MCF 10A (cell line): Measurements from ENCODE around the gene SIRT4. TPM values are rescaled to one million over a fixed set of nuclear protein-coding genes. Genes with fewer than 3 reads are reported as not detected.
A peak's percentile ranks its signal among the peaks of the same experiment; 100 is the strongest.
"Not testable (repeated sequence)": the region's sequence is repeated elsewhere in the genome, so short reads cannot be mapped to it uniquely, and the experiment has no call there.

Experiments
- BruUV-seq: library from RNA; stranded (reverse); fragments of 400-500 nt; replicated peaks from 2 replicates; lab custom pipeline; 2021; lab: Mats Ljungman, UMichigan
- CTCF ChIA-PET: fragments of 300-600 bp; sonication (Branson Sonifier 250); formaldehyde crosslinking; extraction: SDS; loops from one replicate; lab custom pipeline; 2021; ENCODE audit warnings: antibody characterized with exemption, inconsistent platforms; lab: Yijun Ruan, JAX
- POLR2A ChIA-PET: fragments of 300-600, 350-650 bp; sonication (Branson Sonifier 250); formaldehyde crosslinking; extraction: SDS; loops from one replicate; lab custom pipeline; 2020; ENCODE audit warnings: antibody characterized with exemption, inconsistent platforms; lab: Yijun Ruan, JAX
- DNase-seq: peaks from one replicate; pipeline ENCODE4 v3.0.0-alpha.2; 2018; ENCODE audit not compliant: unreplicated experiment
- H3K27ac Mint-ChIP-seq: one replicate; pipeline ENCODE4 v1.8.0; 2022; ENCODE audit warnings: mild to moderate bottlenecking, low read depth, mixed read lengths; ENCODE audit not compliant: unreplicated experiment
- H3K27me3 Mint-ChIP-seq: one replicate; pipeline ENCODE4 v1.8.0; 2022; ENCODE audit warnings: mixed read lengths; ENCODE audit not compliant: insufficient read depth, unreplicated experiment
- H3K36me3 Mint-ChIP-seq: one replicate; pipeline ENCODE4 v1.8.0; 2022; ENCODE audit warnings: mild to moderate bottlenecking, moderate library complexity, mixed read lengths; ENCODE audit not compliant: insufficient read depth, unreplicated experiment
- H3K4me1 Mint-ChIP-seq: one replicate; pipeline ENCODE4 v1.8.0; 2022; ENCODE audit warnings: mixed read lengths; ENCODE audit not compliant: insufficient read depth, unreplicated experiment
- H3K4me3 Mint-ChIP-seq: one replicate; pipeline ENCODE4 v1.8.0; 2022; ENCODE audit warnings: mild to moderate bottlenecking, moderate library complexity, mixed read lengths; ENCODE audit not compliant: unreplicated experiment
- H3K9me3 Mint-ChIP-seq: one replicate; pipeline ENCODE4 v1.8.0; 2022; ENCODE audit warnings: mixed read lengths; ENCODE audit not compliant: unreplicated experiment
- intact Hi-C: fragments of 100-400 bp; cut with micrococcal nuclease; formaldehyde crosslinking; loops from 2 replicates; pipeline ENCODE4 v1.14.1; 2022
- total RNA-seq: library from RNA; stranded (reverse); gene quantifications from 2 replicates; pipeline ENCODE4 v1.2.3, GENCODE V29; 2022
- TF ChIP-seq, protein P1 (sequence below): fragments of 200-600 bp; IDR thresholded peaks from one replicate; pipeline ENCODE4 v1.8.0; 2022; ENCODE audit warnings: antibody characterized with exemption, mild to moderate bottlenecking; ENCODE audit not compliant: unreplicated experiment

SIRT4 gene
- total RNA-seq, 1 experiment from 2014 or later = 0.61 TPM

DNA sequence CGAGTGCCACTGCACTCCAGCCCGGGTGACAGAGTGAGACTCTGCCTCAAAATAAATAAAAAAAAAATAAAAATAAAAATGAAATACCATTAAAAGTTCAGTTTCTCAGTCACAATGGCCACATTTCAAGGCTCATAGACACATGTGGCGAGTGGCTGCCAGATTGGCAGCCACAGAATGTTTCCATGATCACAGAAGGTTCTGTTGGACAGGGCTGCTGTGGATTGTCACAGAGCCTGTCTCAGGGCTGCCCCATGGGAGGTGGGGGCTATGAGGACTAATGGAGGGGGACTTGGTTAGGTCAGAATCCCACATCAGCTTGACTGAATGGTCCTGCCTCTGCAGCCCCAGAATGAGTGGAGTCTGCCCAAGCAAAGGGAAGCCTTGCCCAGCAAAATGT lies 29.3 kb downstream of the SIRT4 start:
- H3K4me3 Mint-ChIP-seq = no peak overlapping the region
- no peak for DNase-seq
- H3K27ac Mint-ChIP-seq = no peak overlapping the region
- ChIA-PET POLR2A (interaction anchor here (1.5 kb wide), 1 partner anchor 138 kb away, joined by 3 read pairs; the partner anchor contains the start of gene SRSF9), CTCF (no interaction called here)
- TF ChIP-seq, protein P1, sequence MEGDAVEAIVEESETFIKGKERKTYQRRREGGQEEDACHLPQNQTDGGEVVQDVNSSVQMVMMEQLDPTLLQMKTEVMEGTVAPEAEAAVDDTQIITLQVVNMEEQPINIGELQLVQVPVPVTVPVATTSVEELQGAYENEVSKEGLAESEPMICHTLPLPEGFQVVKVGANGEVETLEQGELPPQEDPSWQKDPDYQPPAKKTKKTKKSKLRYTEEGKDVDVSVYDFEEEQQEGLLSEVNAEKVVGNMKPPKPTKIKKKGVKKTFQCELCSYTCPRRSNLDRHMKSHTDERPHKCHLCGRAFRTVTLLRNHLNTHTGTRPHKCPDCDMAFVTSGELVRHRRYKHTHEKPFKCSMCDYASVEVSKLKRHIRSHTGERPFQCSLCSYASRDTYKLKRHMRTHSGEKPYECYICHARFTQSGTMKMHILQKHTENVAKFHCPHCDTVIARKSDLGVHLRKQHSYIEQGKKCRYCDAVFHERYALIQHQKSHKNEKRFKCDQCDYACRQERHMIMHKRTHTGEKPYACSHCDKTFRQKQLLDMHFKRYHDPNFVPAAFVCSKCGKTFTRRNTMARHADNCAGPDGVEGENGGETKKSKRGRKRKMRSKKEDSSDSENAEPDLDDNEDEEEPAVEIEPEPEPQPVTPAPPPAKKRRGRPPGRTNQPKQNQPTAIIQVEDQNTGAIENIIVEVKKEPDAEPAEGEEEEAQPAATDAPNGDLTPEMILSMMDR = no peak
- no peaks in the 10 kb centered on the region for H3K27me3 Mint-ChIP-seq
- no peaks in the 10 kb centered on the region for H3K9me3 Mint-ChIP-seq
- peaks cover under 1% of the 10 kb centered on the region for H3K4me1 Mint-ChIP-seq
- no TSS peak for BruUV-seq
- intact Hi-C loops = no loop called here
- H3K36me3 Mint-ChIP-seq = no peaks in the 10 kb centered on the region

- Mint-ChIP-seq H3K4me1 (no peaks in the 10 kb centered on the region), H3K27me3 (no peaks in the 10 kb centered on the region), H3K4me3 (no peak overlapping the region), H3K27ac (no peak overlapping the region), H3K9me3 (no peaks in the 10 kb centered on the region), H3K36me3 (no peaks in the 10 kb centered on the region)
- intact Hi-C loops = no loop called here
- CTCF ChIA-PET = interaction anchor here (0.6 kb wide), 1 partner anchor 75 kb away, joined by 3 read pairs; no protein-coding TSS in a partner anchor
- BruUV-seq = no TSS peak
- POLR2A ChIA-PET = interaction anchor here (1.5 kb wide), 1 partner anchor 137 kb away, joined by 3 read pairs; the partner anchor contains the start of gene SRSF9
- DNase-seq = no peak
- TF ChIP-seq, protein P1 = no peak
These were observed 29.9 kb downstream of the SIRT4 start for GRCh38 chr12:120332041-120332440.

DNA sequence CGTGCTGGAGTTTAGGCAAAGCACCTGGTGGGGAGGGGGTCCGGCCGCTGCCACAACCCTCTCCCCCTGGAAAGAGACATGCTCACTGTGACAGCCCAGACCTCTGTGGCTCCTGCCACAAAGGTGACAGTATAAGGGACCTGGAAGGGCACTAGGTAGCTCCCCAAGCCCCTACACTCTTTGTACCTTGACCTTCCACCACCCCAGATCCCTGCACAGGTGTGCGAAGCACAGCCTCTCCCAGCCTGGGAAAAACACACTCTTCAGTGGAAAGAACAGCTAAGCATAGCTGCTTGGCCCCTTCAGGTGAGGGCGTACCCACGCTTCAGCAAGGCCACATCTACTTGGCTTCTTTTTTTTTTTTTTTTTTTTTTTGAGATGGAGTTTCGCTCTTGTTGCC lies 30.4 kb downstream of the SIRT4 start:
- CTCF ChIA-PET = interaction anchor here (0.5 to 0.7 kb wide), 3 partner anchors 15 to 130 kb away, joined by 3 to 4 read pairs (median 3); no protein-coding TSS in a partner anchor
- Mint-ChIP-seq H3K27me3 (no peaks in the 10 kb centered on the region), H3K4me1 (no peaks in the 10 kb centered on the region), H3K27ac (no peak overlapping the region), H3K9me3 (peaks cover 3% of the 10 kb centered on the region), H3K36me3 (no peaks in the 10 kb centered on the region), H3K4me3 (no peak overlapping the region)
- POLR2A ChIA-PET = interaction anchor here (1.5 kb wide), 1 partner anchor 137 kb away, joined by 3 read pairs; the partner anchor contains the start of gene SRSF9
- DNase-seq = no peak
- TF ChIP-seq, protein P1 = no peak
- intact Hi-C loops = no loop called here
- BruUV-seq = no TSS peak

- H3K4me3 Mint-ChIP-seq, H3K27ac Mint-ChIP-seq, intact Hi-C loops, H3K9me3 Mint-ChIP-seq, H3K36me3 Mint-ChIP-seq, BruUV-seq, H3K4me1 Mint-ChIP-seq: not testable (repeated sequence)
- peaks cover 12% of the 10 kb centered on the region for H3K27me3 Mint-ChIP-seq
- CTCF ChIA-PET = interaction anchor here (0.5 to 1.7 kb wide), 6 partner anchors 12 to 782 kb away, joined by 3 to 5 read pairs (median 4); no protein-coding TSS in a partner anchor
- TF ChIP-seq, protein P1 = peak; percentile 70
- POLR2A ChIA-PET = interaction anchor here (0.9 kb wide), 1 partner anchor 9 kb away, joined by 3 read pairs; no protein-coding TSS in a partner anchor
- DNase-seq = peak; percentile 48
These were observed 33.3 kb downstream of the SIRT4 start for GRCh38 chr12:120335447-120335846.

DNA sequence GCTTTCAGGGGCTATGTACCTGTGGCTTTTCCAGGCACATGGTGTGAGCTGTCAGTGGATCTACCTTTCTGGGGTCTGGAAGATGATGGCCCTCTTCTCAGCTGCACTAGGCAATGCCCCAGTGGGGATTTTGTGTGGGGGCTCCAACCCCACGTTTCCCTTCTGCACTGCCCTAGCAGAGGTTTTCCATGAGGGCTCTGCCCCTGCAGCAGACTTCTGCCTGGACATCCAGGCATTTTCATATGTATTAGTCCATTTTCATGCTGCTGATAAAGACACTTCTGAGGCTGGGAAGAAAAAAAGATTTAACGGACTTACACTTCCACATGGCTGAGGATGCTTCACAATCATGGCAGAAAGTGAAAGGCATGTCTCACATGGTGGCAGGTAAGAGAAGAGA lies 34.3 kb downstream of the SIRT4 start:
- CTCF ChIA-PET = interaction anchor here (0.6 to 1.7 kb wide), 5 partner anchors 10 to 106 kb away, joined by 3 to 4 read pairs (median 3); no protein-coding TSS in a partner anchor
- H3K36me3 Mint-ChIP-seq, H3K9me3 Mint-ChIP-seq, DNase-seq, H3K4me3 Mint-ChIP-seq, H3K27ac Mint-ChIP-seq, intact Hi-C loops, H3K4me1 Mint-ChIP-seq, BruUV-seq, POLR2A ChIA-PET: not testable (repeated sequence)
- peaks cover 12% of the 10 kb centered on the region for H3K27me3 Mint-ChIP-seq
